PFSK-1 (cell line): ENCODE measurements around the gene CALB2.

ENCODE experiments used
- FOXP2 ChIP-seq: optimal IDR thresholded peaks from 2 replicates; pipeline ENCODE3; 2011; ENCODE audit warnings: borderline replicate concordance, control low read depth, inconsistent platforms; ENCODE audit not compliant: insufficient read depth; ENCODE audit errors: extremely low read length, extremely low read depth
- POLR2AphosphoS5 ChIP-seq: IDR thresholded peaks from 2 replicates; pipeline ENCODE4 v1.6.1; 2012; ENCODE audit warnings: low read depth, mild to moderate bottlenecking, control low read depth, low read length, moderate library complexity
- REST ChIP-seq, 2 experiments: IDR thresholded peaks; 2 replicates each; pipeline versions ENCODE4 v1.6.1 to v1.8.0; 2011 to 2012; ENCODE audit warnings: low read depth in 2 of 2, low read length in 2 of 2, control low read depth in 1 of 2, inconsistent platforms in 1 of 2, mild to moderate bottlenecking in 1 of 2, moderate library complexity in 1 of 2; ENCODE audit not compliant: insufficient read depth in 1 of 2
- SIN3A ChIP-seq: IDR thresholded peaks from 2 replicates; pipeline ENCODE4 v1.6.1; 2012; ENCODE audit warnings: mild to moderate bottlenecking, low read length, moderate library complexity, borderline replicate concordance; ENCODE audit not compliant: insufficient read depth
- TAF1 ChIP-seq: IDR thresholded peaks from 2 replicates; pipeline ENCODE4 v1.6.1; 2012; ENCODE audit warnings: low read length, control low read depth, borderline replicate concordance; ENCODE audit not compliant: insufficient read depth

The CALB2 gene

GRCh38 chr16:71402007-71402406 lies 43.5 kb downstream of the CALB2 start:
- TF ChIP-seq FOXP2 (no peak), SIN3A (no peak), REST (IDR thresholded peaks at IDR 0.05; ENCODE audit: insufficient read depth in 1 of 2, low read depth in 2 of 2, low read length in 2 of 2) (no peak), POLR2AphosphoS5 (no peak), TAF1 (no peak)

GRCh38 chr16:71402674-71403073 lies 44.2 kb downstream of the CALB2 start:
- no peak for TF ChIP-seq POLR2AphosphoS5
- TF ChIP-seq SIN3A: no peak
- no peak for TF ChIP-seq REST (IDR thresholded peaks at IDR 0.05; ENCODE audit: insufficient read depth in 1 of 2, low read depth in 2 of 2, low read length in 2 of 2)
- no peak for TF ChIP-seq FOXP2
- no peak for TF ChIP-seq TAF1

DNA sequence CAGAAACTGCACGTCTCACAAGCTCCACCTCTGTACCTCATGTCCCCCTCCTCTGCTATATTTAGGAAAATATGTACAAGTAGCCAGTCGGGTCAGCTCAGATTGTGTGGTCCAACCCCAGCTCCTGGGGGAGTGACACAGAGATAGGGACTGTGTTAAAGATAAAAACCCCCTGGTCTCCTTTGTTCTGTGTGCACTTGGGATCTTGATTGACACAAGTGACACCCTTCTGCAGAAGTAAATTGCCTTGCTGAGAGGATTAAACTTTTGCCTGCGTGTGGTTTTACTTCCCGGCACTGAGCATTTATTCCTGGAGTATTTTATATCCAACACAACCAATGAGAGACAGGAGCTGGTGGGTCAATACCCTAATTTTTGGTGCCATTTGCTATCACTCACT lies 45.8 kb downstream of the CALB2 start:
- no peak for TF ChIP-seq REST (IDR thresholded peaks at IDR 0.05; ENCODE audit: insufficient read depth in 1 of 2, low read depth in 2 of 2, low read length in 2 of 2)
- TF ChIP-seq SIN3A: no peak
- no peak for TF ChIP-seq POLR2AphosphoS5
- TF ChIP-seq TAF1: no peak
- TF ChIP-seq FOXP2: no peak

GRCh38 chr16:71406316-71406715 lies 47.8 kb downstream of the CALB2 start:
- TF ChIP-seq POLR2AphosphoS5 (no peak), REST (IDR thresholded peaks at IDR 0.05; ENCODE audit: insufficient read depth in 1 of 2, low read depth in 2 of 2, low read length in 2 of 2) (no peak), TAF1 (no peak), FOXP2 (no peak), SIN3A (no peak)

GRCh38 chr16:71406724-71407123 lies 48.2 kb downstream of the CALB2 start:
- TF ChIP-seq SIN3A: no peak
- TF ChIP-seq POLR2AphosphoS5: no peak
- TF ChIP-seq FOXP2: no peak
- no peak for TF ChIP-seq REST (IDR thresholded peaks at IDR 0.05; ENCODE audit: insufficient read depth in 1 of 2, low read depth in 2 of 2, low read length in 2 of 2)
- TF ChIP-seq TAF1: no peak
